ENCODE data around the gene RANGRF. TPM values are rescaled to one million over a fixed set of nuclear protein-coding genes. Genes with fewer than 3 reads are reported as not detected.

Gene RANGRF
- total RNA-seq, 4 donors from 2014 or later, result 7.8 to 15.4 (median 12.6) TPM

DNA sequence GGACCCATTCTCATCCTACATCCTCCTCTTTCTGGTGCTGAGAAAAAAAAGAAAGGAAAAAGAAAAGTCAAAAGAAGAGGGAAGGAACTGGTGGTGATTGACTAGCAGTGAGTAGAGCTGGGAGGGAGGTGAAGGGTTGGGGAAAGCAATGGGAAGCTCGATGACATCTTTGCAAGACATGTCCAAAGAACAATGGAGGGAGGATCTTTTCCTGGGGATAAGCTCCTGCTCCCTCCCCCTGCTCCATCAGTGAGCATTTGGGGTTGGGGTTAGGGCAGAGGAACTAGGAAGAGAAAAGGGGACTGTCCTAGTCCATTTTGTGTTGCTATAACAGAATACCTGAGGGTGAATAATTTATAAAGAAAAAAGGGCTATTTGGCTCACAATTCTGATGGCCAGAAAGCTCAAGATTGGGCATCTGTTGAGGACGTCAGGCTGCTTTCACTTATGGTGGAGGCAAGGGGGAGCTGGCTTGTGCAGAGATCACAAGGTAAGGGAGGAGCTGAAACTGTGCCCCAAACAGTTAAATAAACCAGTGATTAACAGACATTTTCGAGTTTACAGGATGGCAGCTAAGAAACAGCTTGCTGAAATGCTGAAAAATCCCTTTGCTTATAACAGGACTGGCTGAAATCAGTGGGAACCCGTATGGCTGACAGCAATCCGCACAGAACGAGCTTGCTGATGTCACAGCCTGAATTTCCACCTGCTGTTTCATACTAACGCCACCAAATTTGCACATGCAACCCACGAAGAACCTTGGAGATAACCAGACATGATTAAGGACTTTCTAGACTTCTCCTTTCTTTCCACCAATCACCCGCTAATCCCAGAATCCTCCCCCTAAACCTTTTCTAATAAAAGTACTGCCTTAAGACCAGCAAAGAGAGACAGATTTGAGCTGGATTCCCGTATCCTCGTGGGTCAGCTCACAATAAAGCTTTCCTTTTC is 49.6 kb downstream of the RANGRF start:
- TF ChIP-seq, protein P1, sequence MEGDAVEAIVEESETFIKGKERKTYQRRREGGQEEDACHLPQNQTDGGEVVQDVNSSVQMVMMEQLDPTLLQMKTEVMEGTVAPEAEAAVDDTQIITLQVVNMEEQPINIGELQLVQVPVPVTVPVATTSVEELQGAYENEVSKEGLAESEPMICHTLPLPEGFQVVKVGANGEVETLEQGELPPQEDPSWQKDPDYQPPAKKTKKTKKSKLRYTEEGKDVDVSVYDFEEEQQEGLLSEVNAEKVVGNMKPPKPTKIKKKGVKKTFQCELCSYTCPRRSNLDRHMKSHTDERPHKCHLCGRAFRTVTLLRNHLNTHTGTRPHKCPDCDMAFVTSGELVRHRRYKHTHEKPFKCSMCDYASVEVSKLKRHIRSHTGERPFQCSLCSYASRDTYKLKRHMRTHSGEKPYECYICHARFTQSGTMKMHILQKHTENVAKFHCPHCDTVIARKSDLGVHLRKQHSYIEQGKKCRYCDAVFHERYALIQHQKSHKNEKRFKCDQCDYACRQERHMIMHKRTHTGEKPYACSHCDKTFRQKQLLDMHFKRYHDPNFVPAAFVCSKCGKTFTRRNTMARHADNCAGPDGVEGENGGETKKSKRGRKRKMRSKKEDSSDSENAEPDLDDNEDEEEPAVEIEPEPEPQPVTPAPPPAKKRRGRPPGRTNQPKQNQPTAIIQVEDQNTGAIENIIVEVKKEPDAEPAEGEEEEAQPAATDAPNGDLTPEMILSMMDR (IDR thresholded peaks at IDR 0.05), result no peak
- no peak for TF ChIP-seq POLR2A (IDR thresholded peaks at IDR 0.05)
- no peak overlapping the region for H3K27ac ChIP-seq
- 42 to 45% methylated on average over 11 of the region's 11 CpGs for WGBS, 2 donors
- peaks cover 0 to 6% (median 0%) of the 10 kb centered on the region in 3 donors for H3K4me1 ChIP-seq
- H3K36me3 ChIP-seq, result no peaks in the 10 kb centered on the region
- DNase-seq, result no peak
- intact Hi-C loops (cut with DNase I), result no loop called here
- H3K4me3 ChIP-seq, result peak overlapping the region in 1 of 4 donors; percentile 23
- no peaks in the 10 kb centered on the region for H3K9me3 ChIP-seq
- H3K27me3 ChIP-seq, result no peaks in the 10 kb centered on the region

DNA sequence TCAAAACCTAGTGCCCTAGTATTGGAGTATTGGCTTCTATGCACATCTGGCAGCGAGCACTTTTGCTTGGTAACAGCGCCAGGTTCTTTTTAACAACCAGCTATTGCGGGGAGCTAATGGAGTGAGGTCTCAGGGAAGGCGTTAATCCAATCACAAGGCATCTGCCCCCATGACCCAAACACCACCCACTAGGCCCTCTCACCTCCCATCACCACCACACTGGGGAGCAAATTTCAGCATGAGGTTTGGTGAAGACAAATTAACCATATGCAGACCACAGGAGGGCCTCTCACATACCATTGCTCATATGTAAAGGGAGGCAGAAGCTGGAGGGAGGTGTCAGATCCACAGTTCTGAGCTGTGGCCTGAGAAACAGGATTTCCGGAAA is 50.3 kb downstream of the RANGRF start:
- intact Hi-C loops (cut with DNase I), result no loop called here
- peaks cover 0 to 6% (median 0%) of the 10 kb centered on the region in 3 donors for H3K4me1 ChIP-seq
- TF ChIP-seq POLR2A (IDR thresholded peaks at IDR 0.05), result no peak
- TF ChIP-seq, protein P1 (IDR thresholded peaks at IDR 0.05), result no peak
- no peak for DNase-seq
- H3K27ac ChIP-seq, result no peak overlapping the region
- 90 to 91% methylated on average over 5 of the region's 5 CpGs for WGBS, 2 donors
- H3K36me3 ChIP-seq, result no peaks in the 10 kb centered on the region
- no peaks in the 10 kb centered on the region for H3K9me3 ChIP-seq
- H3K27me3 ChIP-seq, result no peaks in the 10 kb centered on the region
- H3K4me3 ChIP-seq, result no peak overlapping the region

DNA sequence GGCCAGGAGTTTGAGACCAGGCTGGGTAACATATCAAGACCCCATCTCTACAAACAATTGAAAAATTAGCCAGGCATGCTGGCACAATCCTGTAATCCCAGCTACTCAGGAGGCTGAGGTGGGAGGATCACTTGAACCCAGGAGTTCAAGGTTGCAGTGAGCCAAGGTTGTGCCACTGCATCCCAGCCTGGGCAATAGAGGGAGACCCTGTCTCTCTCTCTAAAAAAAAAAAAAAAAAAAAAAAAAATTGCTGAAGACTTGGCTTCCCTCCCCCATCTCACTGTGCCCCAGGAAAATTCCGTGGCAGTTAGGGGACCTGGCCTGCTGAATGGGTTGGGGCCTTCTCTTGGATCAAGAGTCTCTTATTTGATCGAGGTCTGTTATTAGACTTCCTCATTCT is 51.1 kb downstream of the RANGRF start, which contains the start of gene ODF4:
Gene ODF4 (plus strand): TSS at position 301 of the 400 bp plus-strand sequence. CDS start 212 bp downstream, outside the sequence.
- intact Hi-C loops (cut with DNase I), result no loop called here
- H3K27ac ChIP-seq, result no peak within 1 kb of the TSS
- DNase-seq, result no peak
- H3K27me3 ChIP-seq, result no peaks in the 10 kb centered on the region
- peaks cover 0 to 11% (median 0%) of the 10 kb centered on the region in 3 donors for H3K4me1 ChIP-seq
- H3K36me3 ChIP-seq, result no peaks in the 10 kb centered on the region
- H3K4me3 ChIP-seq, result no peak within 1 kb of the TSS
- no peaks in the 10 kb centered on the region for H3K9me3 ChIP-seq
- no peak for TF ChIP-seq POLR2A (IDR thresholded peaks at IDR 0.05)
- TF ChIP-seq, protein P1 (IDR thresholded peaks at IDR 0.05), result no peak
- 73 to 85% methylated on average over 2 of the region's 2 CpGs for WGBS, 2 donors

Small RNAs within 50 kb of the gene (small RNA-seq; reads per million reads assigned to genes)
- gene RF00265, result 0 to 0.15 (median 0) reads per million in 4 donors

Other genes with a start within 250 kb of the RANGRF start
- 100 to 1,000 TPM in 1 of 4 donors, 10 to 100 TPM in 3; 24.0 to 104 (median 50.5) TPM for gene ALOX15B, start 249.6 kb upstream of the RANGRF start, total RNA-seq
- gene ALOX12B, start 201.0 kb upstream of the RANGRF start, total RNA-seq, result 10 to 100 TPM in 2 of 4 donors, 1 to 10 TPM in 1, under 1 TPM in 1; 0.76 to 34.6 (median 10.8) TPM
- 1 to 10 TPM in 2 of 4 donors, under 1 TPM in 1, not detected in 1; 0.30 to 8.8 (median 2.2) TPM for gene ALOXE3, start 170.2 kb upstream of the RANGRF start, total RNA-seq
- not detected for gene HES7, start 164.6 kb upstream of the RANGRF start, total RNA-seq
- 10 to 100 TPM; 33.6 to 95.0 (median 56.3) TPM for gene PER1, start 136.3 kb upstream of the RANGRF start, total RNA-seq
- 10 to 100 TPM in 3 of 4 donors, 1 to 10 TPM in 1; 6.2 to 20.4 (median 12.0) TPM for gene VAMP2, start 125.7 kb upstream of the RANGRF start, total RNA-seq
- gene TMEM107, start 112.3 kb upstream of the RANGRF start, total RNA-seq, result 10 to 100 TPM; 12.7 to 21.7 (median 15.5) TPM
- gene BORCS6, start 98.5 kb upstream of the RANGRF start, total RNA-seq, result 10 to 100 TPM in 3 of 4 donors, 1 to 10 TPM in 1; 8.8 to 16.5 (median 13.4) TPM
- 10 to 100 TPM; 11.2 to 43.7 (median 20.3) TPM for gene AURKB, start 78.1 kb upstream of the RANGRF start, total RNA-seq
- 10 to 100 TPM in 2 of 4 donors, 1 to 10 TPM in 2; 3.2 to 16.4 (median 11.0) TPM for gene CTC1, start 40.6 kb upstream of the RANGRF start, total RNA-seq
- gene PFAS, start 39.4 kb upstream of the RANGRF start, total RNA-seq, result 10 to 100 TPM in 3 of 4 donors, 1 to 10 TPM in 1; 8.7 to 23.0 (median 17.9) TPM
- 1 to 10 TPM in 2 of 4 donors, under 1 TPM in 2; 0.29 to 1.3 (median 1.1) TPM for gene SLC25A35, start 6.7 kb downstream of the RANGRF start, total RNA-seq
- 1 to 10 TPM in 3 of 4 donors, under 1 TPM in 1; 0.27 to 7.6 (median 2.9) TPM for gene ARHGEF15, start 21.6 kb downstream of the RANGRF start, total RNA-seq
- not detected for gene ODF4, start 51.2 kb downstream of the RANGRF start, total RNA-seq
- gene RPL26, start 94.5 kb downstream of the RANGRF start, total RNA-seq, result 1,000 to 10,000 TPM; 3,032 to 5,420 (median 3,306) TPM
- 10 to 100 TPM in 3 of 4 donors, 1 to 10 TPM in 1; 8.1 to 21.8 (median 14.9) TPM for gene RNF222, start 109.2 kb downstream of the RANGRF start, total RNA-seq
- gene NDEL1, start 147.2 kb downstream of the RANGRF start, total RNA-seq, result 100 to 1,000 TPM in 1 of 4 donors, 10 to 100 TPM in 3; 67.5 to 107 (median 73.1) TPM

All from esophagus squamous epithelium (tissue), 5 donors.